Cerebellar cortex (tissue), 1 donor: ENCODE results near the gene TOM1L2.
"Not testable (repeated sequence)": the region's sequence is repeated elsewhere in the genome, so short reads cannot be mapped to it uniquely, and the experiment has no call there.

Source experiments
- DNase-seq: peaks from one replicate; pipeline ENCODE4 v3.0.0-alpha.2; 2015; ENCODE audit warnings: low spot score

TOM1L2 gene

GRCh38 chr17:17972126-17972951, at the start of gene TOM1L2, which contains the start of gene DRC3:
Gene TOM1L2, minus strand, starts transcription at chr17:17972400. Its CDS starts 87 bp downstream, at chr17:17972313.
Gene DRC3, plus strand, starts transcription at chr17:17972862. Its CDS starts 4,737 bp downstream, at chr17:17977599.
- DNase-seq: peak; percentile 100

- DNase-seq: no peak
Measured at GRCh38 chr17:18021372-18021771, 49.2 kb upstream of the TOM1L2 start.

- no peak for DNase-seq
Measured at GRCh38 chr17:18020971-18021370, 48.8 kb upstream of the TOM1L2 start.

- DNase-seq: no peak
Measured at GRCh38 chr17:18019838-18020154, 47.6 kb upstream of the TOM1L2 start.

GRCh38 chr17:18018411-18018921, 46.3 kb upstream of the TOM1L2 start:
- no peak for DNase-seq

- no peak for DNase-seq
Measured at GRCh38 chr17:18017958-18018357, 45.8 kb upstream of the TOM1L2 start.

- DNase-seq: no peak
Measured at GRCh38 chr17:18016426-18016825, 44.2 kb upstream of the TOM1L2 start.

GRCh38 chr17:18015593-18015992, 43.4 kb upstream of the TOM1L2 start:
- DNase-seq: no peak

- DNase-seq: no peak
Measured at GRCh38 chr17:18014006-18014405, 41.8 kb upstream of the TOM1L2 start.

GRCh38 chr17:18011286-18011685, 39.1 kb upstream of the TOM1L2 start:
- no peak for DNase-seq

GRCh38 chr17:18009609-18010420, 37.6 kb upstream of the TOM1L2 start:
- no peak for DNase-seq

- no peak for DNase-seq
Measured at GRCh38 chr17:18008496-18009268, 36.5 kb upstream of the TOM1L2 start.

- no peak for DNase-seq
Measured at GRCh38 chr17:18006495-18007239, 34.5 kb upstream of the TOM1L2 start.

GRCh38 chr17:18005496-18005895, 33.3 kb upstream of the TOM1L2 start:
- DNase-seq: no peak

GRCh38 chr17:18004884-18005305, 32.7 kb upstream of the TOM1L2 start:
- no peak for DNase-seq

- DNase-seq: no peak
Measured at GRCh38 chr17:18004345-18004744, 32.1 kb upstream of the TOM1L2 start.

- no peak for DNase-seq
Measured at GRCh38 chr17:18002171-18002570, 30.0 kb upstream of the TOM1L2 start.

- DNase-seq: no peak
Measured at GRCh38 chr17:18000030-18000408, 27.8 kb upstream of the TOM1L2 start.

GRCh38 chr17:17999364-18000029, 27.3 kb upstream of the TOM1L2 start:
- no peak for DNase-seq

- no peak for DNase-seq
Measured at GRCh38 chr17:17998934-17999333, 26.7 kb upstream of the TOM1L2 start.

- not testable (repeated sequence) for DNase-seq
Measured at GRCh38 chr17:17995887-17996286, 23.7 kb upstream of the TOM1L2 start.
